Activated T-helper 2 cell treated with anti-CD3 and anti-CD28 coated beads, Interferon-gamma antibody, Interleukin-2, Interleukin-4, amounts not matched to agents 10 μg/mL and 5 μg/mL and 100 μg/mL, durations not matched to agents 14 hours and 24 hours and 36 hours (primary cell): Measurements from ENCODE around the gene STAMBPL1. TPM values are rescaled to one million over a fixed set of nuclear protein-coding genes. Genes with fewer than 3 reads are reported as not detected.
"Not testable (repeated sequence)": the region's sequence is repeated elsewhere in the genome, so short reads cannot be mapped to it uniquely, and the experiment has no call there.

Experiments used
- DNase-seq: peaks from one replicate; pipeline ENCODE4 v3.0.0; 2021; ENCODE audit warnings: low spot score
- H3K27ac Mint-ChIP-seq: one replicate; pipeline ENCODE4 v1.8.0; 2021; ENCODE audit warnings: mixed read lengths
- H3K27me3 Mint-ChIP-seq: one replicate; pipeline ENCODE4 v1.8.0; 2021; ENCODE audit warnings: low read depth, mixed read lengths
- H3K36me3 Mint-ChIP-seq: one replicate; pipeline ENCODE4 v1.8.0; 2021; ENCODE audit warnings: low read depth, mixed read lengths
- H3K4me1 Mint-ChIP-seq: one replicate; pipeline ENCODE4 v1.8.0; 2021; ENCODE audit warnings: low read depth, mixed read lengths
- H3K4me3 Mint-ChIP-seq: one replicate; pipeline ENCODE4 v1.8.0; 2021; ENCODE audit warnings: low read depth, mild to moderate bottlenecking, moderate library complexity, mixed read lengths
- H3K9me3 Mint-ChIP-seq: one replicate; pipeline ENCODE4 v1.8.0; 2021; ENCODE audit warnings: mixed read lengths
- intact Hi-C: fragments of 100-400 bp; cut with micrococcal nuclease; formaldehyde crosslinking; loops from one replicate; pipeline ENCODE4 v1.15.1; 2023
- total RNA-seq: library from RNA; stranded (reverse); gene quantifications from 2 replicates; pipeline ENCODE4 v1.2.3, GENCODE V29; 2022

Gene STAMBPL1
- total RNA-seq, 1 donor from 2014 or later, result 44.2 TPM

DNA sequence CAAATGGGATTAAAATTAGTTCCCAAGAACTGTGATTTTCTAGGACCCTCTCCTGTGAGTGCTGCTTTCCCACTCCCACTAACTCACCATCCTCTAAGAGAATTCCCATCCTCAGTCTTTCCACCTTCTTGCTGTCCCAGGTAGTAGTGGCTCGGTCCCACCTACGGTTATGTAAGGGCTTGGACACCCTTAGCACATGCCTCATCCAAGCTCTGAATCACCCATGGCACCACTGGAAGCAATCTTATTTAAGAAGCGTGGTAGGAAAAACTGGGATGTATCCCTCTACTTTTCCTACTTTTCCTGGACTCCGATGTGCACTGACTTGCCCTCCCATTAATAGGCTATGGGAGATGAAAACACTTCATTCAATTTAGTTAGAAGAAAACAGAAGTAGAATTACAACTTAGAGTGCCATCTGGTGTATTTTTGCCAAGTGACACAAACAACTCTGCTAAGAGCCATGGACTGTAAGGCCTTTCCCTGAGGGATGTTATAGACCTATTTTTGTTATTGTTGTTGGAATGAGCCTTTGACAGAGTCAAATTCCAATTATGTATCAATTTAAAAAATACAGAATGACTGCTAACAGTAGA, 14.7 kb upstream of the STAMBPL1 start:
- H3K27ac Mint-ChIP-seq, result no peak overlapping the region
- H3K9me3 Mint-ChIP-seq, result no peaks in the 10 kb centered on the region
- H3K27me3 Mint-ChIP-seq, result peaks cover 33% of the 10 kb centered on the region
- H3K4me3 Mint-ChIP-seq, result no peak overlapping the region
- H3K36me3 Mint-ChIP-seq, result no peaks in the 10 kb centered on the region
- intact Hi-C loops, result no loop called here
- no peak for DNase-seq
- H3K4me1 Mint-ChIP-seq, result peaks cover 8% of the 10 kb centered on the region

DNA sequence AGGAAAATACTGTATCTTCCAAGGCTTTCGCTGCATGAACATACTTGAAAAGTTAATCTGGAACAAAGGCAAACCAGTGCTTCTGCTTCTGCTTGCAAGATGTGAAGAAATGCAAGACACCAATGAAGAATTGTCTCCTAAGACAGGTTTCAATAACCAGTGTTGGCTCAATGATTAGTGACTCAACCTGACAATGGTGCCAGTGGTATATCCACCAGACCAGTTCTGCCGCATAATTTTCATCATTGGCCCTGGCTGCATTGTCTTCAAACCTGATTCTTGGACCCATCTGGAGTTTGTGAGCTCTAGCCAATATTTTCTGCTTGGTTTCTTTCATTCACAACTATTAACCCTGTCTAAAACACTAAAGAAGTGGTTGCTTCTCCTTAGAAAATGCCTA, 13.6 kb upstream of the STAMBPL1 start:
- intact Hi-C loops, result no loop called here
- H3K36me3 Mint-ChIP-seq, result no peaks in the 10 kb centered on the region
- H3K4me3 Mint-ChIP-seq, result no peak overlapping the region
- H3K27ac Mint-ChIP-seq, result no peak overlapping the region
- DNase-seq, result no peak
- H3K9me3 Mint-ChIP-seq, result no peaks in the 10 kb centered on the region
- peaks cover 29% of the 10 kb centered on the region for H3K27me3 Mint-ChIP-seq
- peaks cover 8% of the 10 kb centered on the region for H3K4me1 Mint-ChIP-seq

DNA sequence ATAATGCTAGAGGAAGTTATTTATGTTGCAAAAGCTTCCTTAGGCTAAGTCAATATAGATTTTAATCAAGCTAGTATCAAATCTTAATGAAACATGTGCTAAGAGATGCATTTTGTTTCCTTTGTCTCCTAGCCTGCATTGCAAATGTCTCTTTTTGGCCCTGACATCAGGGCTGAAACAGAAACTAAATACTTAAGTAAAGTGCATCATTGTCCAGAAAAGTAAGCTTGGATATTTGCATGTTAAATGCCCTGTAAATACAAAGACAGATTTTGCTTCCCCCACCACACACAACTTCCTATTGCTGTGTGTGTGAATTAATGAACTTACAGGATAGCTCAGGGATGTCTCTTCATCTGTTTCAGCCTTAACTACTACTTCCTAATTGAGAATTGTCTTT, 10.0 kb upstream of the STAMBPL1 start:
- H3K4me3 Mint-ChIP-seq, result no peak overlapping the region
- H3K4me1 Mint-ChIP-seq, result peaks cover 10% of the 10 kb centered on the region
- DNase-seq, result no peak
- peaks cover 5% of the 10 kb centered on the region for H3K27me3 Mint-ChIP-seq
- intact Hi-C loops, result no loop called here
- no peak overlapping the region for H3K27ac Mint-ChIP-seq
- H3K36me3 Mint-ChIP-seq, result no peaks in the 10 kb centered on the region
- H3K9me3 Mint-ChIP-seq, result no peaks in the 10 kb centered on the region

- H3K9me3 Mint-ChIP-seq, result peaks cover 13% of the 10 kb centered on the region
- DNase-seq, result no peak
- no peak overlapping the region for H3K27ac Mint-ChIP-seq
- H3K36me3 Mint-ChIP-seq, result peaks cover 8% of the 10 kb centered on the region
- intact Hi-C loops, result no loop called here
- peaks cover 19% of the 10 kb centered on the region for H3K4me1 Mint-ChIP-seq
- H3K4me3 Mint-ChIP-seq, result no peak overlapping the region
- no peaks in the 10 kb centered on the region for H3K27me3 Mint-ChIP-seq
Observed at GRCh38 chr10:88873757-88874156, 6.3 kb upstream of the STAMBPL1 start.

- Mint-ChIP-seq H3K9me3 (peaks cover 13% of the 10 kb centered on the region), H3K27ac (no peak overlapping the region), H3K36me3 (peaks cover 8% of the 10 kb centered on the region), H3K4me3 (no peak overlapping the region), H3K27me3 (no peaks in the 10 kb centered on the region), H3K4me1 (peaks cover 25% of the 10 kb centered on the region)
- no peak for DNase-seq
- intact Hi-C loops, result no loop called here
Observed at GRCh38 chr10:88874281-88874680, 5.8 kb upstream of the STAMBPL1 start.

DNA sequence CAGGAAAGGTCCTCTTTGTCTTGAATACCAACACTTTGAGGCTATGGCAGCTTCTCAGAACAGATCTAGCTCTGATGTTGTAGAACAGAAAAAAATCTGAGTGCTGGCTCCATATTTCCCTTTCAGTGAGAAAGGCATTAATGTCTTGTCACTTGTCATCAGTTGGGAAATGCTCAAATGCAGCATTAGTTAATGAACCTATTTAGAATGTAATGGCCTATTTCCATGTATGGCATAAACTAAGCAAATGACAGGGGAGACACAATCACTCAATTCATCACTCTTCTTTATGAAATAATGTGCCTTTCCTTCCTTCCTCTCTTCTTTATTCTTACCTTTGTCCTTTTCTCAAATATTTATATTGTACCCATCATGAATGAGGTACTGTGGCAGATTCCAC, 5.0 kb upstream of the STAMBPL1 start:
- Mint-ChIP-seq H3K9me3 (peaks cover 13% of the 10 kb centered on the region), H3K27me3 (no peaks in the 10 kb centered on the region), H3K36me3 (peaks cover 8% of the 10 kb centered on the region), H3K4me1 (peaks cover 30% of the 10 kb centered on the region), H3K27ac (no peak overlapping the region), H3K4me3 (no peak overlapping the region)
- intact Hi-C loops, result no loop called here
- no peak for DNase-seq

DNA sequence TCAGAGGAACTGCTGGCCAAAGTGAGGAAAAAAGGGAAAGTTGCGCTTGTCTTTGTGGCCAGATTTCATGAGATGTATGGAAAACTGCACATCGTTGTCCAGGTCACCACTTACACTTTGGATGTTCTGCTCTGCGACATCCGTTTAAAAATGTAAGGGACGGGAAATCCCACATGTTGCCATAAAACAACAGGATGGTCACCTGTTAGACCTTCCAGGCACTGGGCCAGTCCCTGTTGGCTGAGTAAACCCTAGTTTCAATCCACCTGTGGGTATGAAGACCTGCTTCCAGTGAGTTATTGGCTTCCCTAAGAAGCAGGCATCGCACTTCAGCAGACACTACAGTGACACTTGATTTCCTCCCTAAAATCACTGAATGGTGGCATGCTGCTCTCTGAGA, 2.7 kb upstream of the STAMBPL1 start:
- peaks cover 13% of the 10 kb centered on the region for H3K9me3 Mint-ChIP-seq
- no peak overlapping the region for H3K27ac Mint-ChIP-seq
- no peak overlapping the region for H3K4me3 Mint-ChIP-seq
- peaks cover 37% of the 10 kb centered on the region for H3K4me1 Mint-ChIP-seq
- intact Hi-C loops, result no loop called here
- no peak for DNase-seq
- peaks cover 24% of the 10 kb centered on the region for H3K36me3 Mint-ChIP-seq
- no peaks in the 10 kb centered on the region for H3K27me3 Mint-ChIP-seq

- Mint-ChIP-seq H3K9me3 (peaks cover 13% of the 10 kb centered on the region), H3K27me3 (no peaks in the 10 kb centered on the region), H3K4me1 (peaks cover 59% of the 10 kb centered on the region), H3K36me3 (peaks cover 44% of the 10 kb centered on the region), H3K4me3 (peak overlapping the region; percentile 97), H3K27ac (peak overlapping the region; percentile 98)
- intact Hi-C loops, result loop anchor here (1.0 to 5.0 kb wide), 7 partner anchors 17 to 1018 kb away; partner anchors contain the start of genes KLLN and PTEN
- DNase-seq, result peak; percentile 79
Observed at GRCh38 chr10:88880282-88881076, 434 bp downstream of the STAMBPL1 start.

- no peak for DNase-seq
- intact Hi-C loops, result loop anchor here (2.0 to 5.0 kb wide), 3 partner anchors 47 to 1019 kb away; partner anchors contain the start of genes KLLN and PTEN
- Mint-ChIP-seq H3K9me3 (peaks cover 13% of the 10 kb centered on the region), H3K4me3 (peak overlapping the region; percentile 97), H3K27me3 (no peaks in the 10 kb centered on the region), H3K27ac (peak overlapping the region; percentile 98), H3K36me3 (peaks cover 49% of the 10 kb centered on the region), H3K4me1 (peaks cover 65% of the 10 kb centered on the region)
Observed at GRCh38 chr10:88881320-88881719, 1.3 kb downstream of the STAMBPL1 start.

DNA sequence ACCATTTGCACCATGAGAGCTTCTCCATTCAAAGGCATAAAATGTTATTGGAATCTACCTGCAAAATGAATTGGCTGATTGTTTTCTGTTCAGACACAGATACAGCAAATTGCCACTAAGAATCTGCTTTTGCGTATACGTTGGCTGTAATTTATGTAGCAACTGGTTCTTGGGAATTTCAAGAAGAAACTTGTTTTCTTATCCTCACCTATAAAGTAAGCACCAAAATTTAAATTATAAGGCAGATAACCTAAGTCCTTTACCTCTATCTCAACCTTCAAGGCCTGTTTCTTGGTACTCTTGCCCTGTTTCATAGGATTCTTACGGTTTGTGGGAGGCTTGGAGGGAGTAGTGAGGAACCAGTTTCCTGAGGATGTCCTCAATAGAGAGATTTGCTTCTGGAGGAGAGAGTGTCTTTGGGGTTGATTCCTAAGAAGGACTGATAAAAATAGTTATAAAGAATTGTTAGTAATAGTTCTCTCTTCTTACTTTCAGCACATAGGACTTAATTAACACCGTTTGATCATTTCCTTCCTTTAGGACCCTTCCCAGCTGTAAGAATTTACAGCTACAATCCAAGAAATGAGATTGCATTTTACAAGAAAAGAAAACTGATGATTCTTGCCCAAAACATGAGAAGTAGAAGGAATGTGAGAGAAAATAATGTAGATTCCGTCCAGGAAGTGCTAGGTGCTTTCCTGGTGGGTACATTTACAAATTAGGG, 2.0 kb downstream of the STAMBPL1 start:
- intact Hi-C loops, result loop anchor here (2.0 to 5.0 kb wide), 3 partner anchors 47 to 1020 kb away; partner anchors contain the start of genes KLLN and PTEN
- H3K27ac Mint-ChIP-seq, result peak overlapping the region; percentile 98
- H3K4me1 Mint-ChIP-seq, result peaks cover 68% of the 10 kb centered on the region

GRCh38 chr10:88882646-88883447, 2.8 kb downstream of the STAMBPL1 start:
- not testable (repeated sequence) for H3K27me3 Mint-ChIP-seq, DNase-seq, H3K9me3 Mint-ChIP-seq
- intact Hi-C loops, result loop anchor here (5.0 kb wide), 2 partner anchors 49 to 1021 kb away; partner anchors contain the start of genes KLLN and PTEN
- Mint-ChIP-seq H3K4me3 (peak overlapping the region; percentile 97), H3K27ac (peak overlapping the region; percentile 98), H3K36me3 (peaks cover 47% of the 10 kb centered on the region), H3K4me1 (peaks cover 69% of the 10 kb centered on the region)

More for the DNA sequence above, 2.0 kb downstream of the STAMBPL1 start:
- Mint-ChIP-seq H3K4me3 (peak overlapping the region; percentile 97), H3K36me3 (peaks cover 47% of the 10 kb centered on the region), H3K27me3 (no peaks in the 10 kb centered on the region), H3K9me3 (peaks cover 7% of the 10 kb centered on the region)
- DNase-seq, result no peak

DNA sequence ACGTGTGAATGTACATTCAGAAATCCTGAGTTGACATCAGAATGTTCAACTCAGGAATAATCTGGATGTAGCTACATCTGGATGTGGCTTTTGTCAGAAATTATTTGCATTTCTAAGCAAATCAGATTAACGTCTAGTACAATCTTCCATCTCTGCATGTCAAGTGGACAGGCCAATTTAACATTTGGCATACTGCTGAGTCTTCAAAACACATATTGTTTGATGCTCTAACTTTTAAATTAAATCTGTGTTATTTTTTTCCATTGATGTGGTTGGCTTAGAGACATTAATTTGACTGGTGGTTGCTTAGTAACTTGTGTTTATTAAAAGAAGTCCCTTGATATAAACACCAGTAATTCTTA, 3.4 kb downstream of the STAMBPL1 start:
- H3K27me3 Mint-ChIP-seq, result no peaks in the 10 kb centered on the region
- intact Hi-C loops, result loop anchor here (5.0 kb wide), 2 partner anchors 49 to 1021 kb away; partner anchors contain the start of genes KLLN and PTEN
- H3K9me3 Mint-ChIP-seq, result peaks cover under 1% of the 10 kb centered on the region
- peak overlapping the region; percentile 97 for H3K4me3 Mint-ChIP-seq
- H3K4me1 Mint-ChIP-seq, result peaks cover 69% of the 10 kb centered on the region
- H3K36me3 Mint-ChIP-seq, result peaks cover 44% of the 10 kb centered on the region
- DNase-seq, result no peak
- peak overlapping the region; percentile 60 for H3K27ac Mint-ChIP-seq
